Hepatocyte (in vitro differentiated cells): ENCODE measurements around the gene PZP.

ENCODE experiments used
- EZH2 ChIP-seq: fragments of 200-600 bp; sonication (generic); IDR thresholded peaks from 2 replicates; pipeline ENCODE4 v1.6.1; 2016; ENCODE audit warnings: antibody characterized with exemption, mild to moderate bottlenecking, borderline replicate concordance
- TF ChIP-seq, protein P1 (sequence below): fragments of 200-600 bp; sonication (generic); IDR thresholded peaks from 2 replicates; pipeline ENCODE4 v1.5.1; 2016; ENCODE audit warnings: antibody characterized with exemption, mild to moderate bottlenecking; ENCODE audit not compliant: poor library complexity

DNA sequence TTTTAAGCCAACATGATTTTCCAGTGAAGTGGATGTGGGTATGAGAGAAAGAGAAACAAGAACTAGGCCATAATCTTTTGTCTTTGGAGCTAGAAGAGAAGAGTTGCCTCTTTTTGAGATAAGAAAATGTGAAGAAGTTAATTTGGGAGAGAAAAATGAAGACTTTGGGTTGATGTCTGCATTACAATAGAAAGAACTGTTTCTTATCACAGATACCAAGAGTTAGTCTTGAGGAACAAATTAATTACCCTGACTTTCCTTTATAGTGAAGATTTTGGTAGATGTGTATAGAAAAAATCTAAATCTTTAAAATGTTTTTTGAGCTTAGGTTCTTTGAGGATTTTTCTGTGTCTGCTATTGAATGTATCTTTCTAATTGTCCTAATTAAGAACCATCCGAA lies 96.7 kb downstream of the PZP start:
- TF ChIP-seq, protein P1, sequence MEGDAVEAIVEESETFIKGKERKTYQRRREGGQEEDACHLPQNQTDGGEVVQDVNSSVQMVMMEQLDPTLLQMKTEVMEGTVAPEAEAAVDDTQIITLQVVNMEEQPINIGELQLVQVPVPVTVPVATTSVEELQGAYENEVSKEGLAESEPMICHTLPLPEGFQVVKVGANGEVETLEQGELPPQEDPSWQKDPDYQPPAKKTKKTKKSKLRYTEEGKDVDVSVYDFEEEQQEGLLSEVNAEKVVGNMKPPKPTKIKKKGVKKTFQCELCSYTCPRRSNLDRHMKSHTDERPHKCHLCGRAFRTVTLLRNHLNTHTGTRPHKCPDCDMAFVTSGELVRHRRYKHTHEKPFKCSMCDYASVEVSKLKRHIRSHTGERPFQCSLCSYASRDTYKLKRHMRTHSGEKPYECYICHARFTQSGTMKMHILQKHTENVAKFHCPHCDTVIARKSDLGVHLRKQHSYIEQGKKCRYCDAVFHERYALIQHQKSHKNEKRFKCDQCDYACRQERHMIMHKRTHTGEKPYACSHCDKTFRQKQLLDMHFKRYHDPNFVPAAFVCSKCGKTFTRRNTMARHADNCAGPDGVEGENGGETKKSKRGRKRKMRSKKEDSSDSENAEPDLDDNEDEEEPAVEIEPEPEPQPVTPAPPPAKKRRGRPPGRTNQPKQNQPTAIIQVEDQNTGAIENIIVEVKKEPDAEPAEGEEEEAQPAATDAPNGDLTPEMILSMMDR, result no peak
- no peak for TF ChIP-seq EZH2
